Gastrocnemius medialis (tissue), 4 donors: Measurements from ENCODE around the gene RSPH1.

Source experiments
- POLR2A ChIP-seq, 2 donors: fragments of 450-650 bp; IDR thresholded peaks; one replicate each; pipeline ENCODE4 v1.6.1; 2017; ENCODE audit warnings: antibody characterized with exemption in 2 of 2, mild to moderate bottlenecking in 2 of 2, moderate library complexity in 2 of 2
- TF ChIP-seq, protein P1 (sequence below), 5 experiments: fragments of 450-650 bp in 3 of 5; fragments of 200-600 bp in 2 of 5; sonication (generic) in 2 of 5; IDR thresholded peaks in 4 of 5; conservative IDR thresholded peaks in 1 of 5; 1 replicate in 4 of 5; 2 replicates in 1 of 5; pipeline ENCODE4 v1.5.1; 2016 to 2019; ENCODE audit warnings: antibody characterized with exemption in 5 of 5, mild to moderate bottlenecking in 3 of 5, moderate library complexity in 3 of 5

GRCh38 chr21:42523211-42523610, 27.2 kb upstream of the RSPH1 start:
- no peak for TF ChIP-seq POLR2A (IDR thresholded peaks at IDR 0.05)
- TF ChIP-seq, protein P1, sequence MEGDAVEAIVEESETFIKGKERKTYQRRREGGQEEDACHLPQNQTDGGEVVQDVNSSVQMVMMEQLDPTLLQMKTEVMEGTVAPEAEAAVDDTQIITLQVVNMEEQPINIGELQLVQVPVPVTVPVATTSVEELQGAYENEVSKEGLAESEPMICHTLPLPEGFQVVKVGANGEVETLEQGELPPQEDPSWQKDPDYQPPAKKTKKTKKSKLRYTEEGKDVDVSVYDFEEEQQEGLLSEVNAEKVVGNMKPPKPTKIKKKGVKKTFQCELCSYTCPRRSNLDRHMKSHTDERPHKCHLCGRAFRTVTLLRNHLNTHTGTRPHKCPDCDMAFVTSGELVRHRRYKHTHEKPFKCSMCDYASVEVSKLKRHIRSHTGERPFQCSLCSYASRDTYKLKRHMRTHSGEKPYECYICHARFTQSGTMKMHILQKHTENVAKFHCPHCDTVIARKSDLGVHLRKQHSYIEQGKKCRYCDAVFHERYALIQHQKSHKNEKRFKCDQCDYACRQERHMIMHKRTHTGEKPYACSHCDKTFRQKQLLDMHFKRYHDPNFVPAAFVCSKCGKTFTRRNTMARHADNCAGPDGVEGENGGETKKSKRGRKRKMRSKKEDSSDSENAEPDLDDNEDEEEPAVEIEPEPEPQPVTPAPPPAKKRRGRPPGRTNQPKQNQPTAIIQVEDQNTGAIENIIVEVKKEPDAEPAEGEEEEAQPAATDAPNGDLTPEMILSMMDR (IDR thresholded peaks at IDR 0.05 in 4 of 5, conservative IDR thresholded peaks at IDR 0.05 in 1 of 5): no peak
